WI38 (cell line): ENCODE results near the gene CABCOCO1.

Experiments used
- H3K4me3 ChIP-seq: 2 replicates; pipeline ENCODE4 v1.5.1; 2011; ENCODE audit warnings: low read depth, mild to moderate bottlenecking, control low read depth, low read length
- CTCF ChIP-seq: IDR thresholded peaks from 2 replicates; pipeline ENCODE4 v1.5.1; 2012; ENCODE audit warnings: low read depth, mild to moderate bottlenecking, control low read depth, low read length

CABCOCO1 gene

DNA sequence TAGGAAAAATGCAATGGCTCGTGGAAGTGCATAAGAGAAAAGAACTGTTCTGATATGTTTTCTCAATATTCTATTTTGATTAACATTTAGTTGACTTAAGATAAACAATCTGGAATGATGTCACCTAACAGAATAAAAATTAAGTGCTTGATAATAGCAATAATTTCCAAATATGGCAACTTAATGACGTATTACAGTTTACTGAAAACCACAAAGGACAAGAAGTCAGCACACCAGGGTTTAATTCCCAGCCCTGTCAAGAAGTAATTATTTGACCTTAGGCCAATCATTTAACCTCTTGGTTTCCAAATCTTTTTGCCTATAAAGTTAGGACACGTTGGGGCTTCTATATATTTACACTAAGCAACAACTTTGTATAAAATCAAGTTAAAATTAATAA lies 95.7 kb downstream of the CABCOCO1 start:
- no peak for TF ChIP-seq CTCF
- no peak overlapping the region for H3K4me3 ChIP-seq

DNA sequence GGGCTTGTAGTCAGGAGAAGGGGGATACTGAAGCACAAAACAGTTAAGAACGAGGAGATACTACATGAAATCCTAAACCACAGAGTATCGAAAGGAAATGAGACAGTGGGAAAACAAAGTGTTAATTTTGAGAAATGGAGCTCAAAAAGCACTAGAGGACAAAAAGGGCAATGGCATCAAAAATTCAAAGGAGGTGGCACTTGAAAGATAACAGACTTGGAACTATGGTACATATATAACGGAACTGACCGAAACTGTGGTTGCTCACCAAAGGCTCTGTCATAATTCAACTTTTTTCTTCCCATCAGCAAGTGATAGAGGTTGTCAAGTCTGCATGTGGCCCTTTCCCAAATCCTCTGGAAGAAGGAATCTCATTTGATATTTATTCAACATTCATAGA lies 97.0 kb downstream of the CABCOCO1 start:
- H3K4me3 ChIP-seq: no peak overlapping the region
- TF ChIP-seq CTCF: no peak

DNA sequence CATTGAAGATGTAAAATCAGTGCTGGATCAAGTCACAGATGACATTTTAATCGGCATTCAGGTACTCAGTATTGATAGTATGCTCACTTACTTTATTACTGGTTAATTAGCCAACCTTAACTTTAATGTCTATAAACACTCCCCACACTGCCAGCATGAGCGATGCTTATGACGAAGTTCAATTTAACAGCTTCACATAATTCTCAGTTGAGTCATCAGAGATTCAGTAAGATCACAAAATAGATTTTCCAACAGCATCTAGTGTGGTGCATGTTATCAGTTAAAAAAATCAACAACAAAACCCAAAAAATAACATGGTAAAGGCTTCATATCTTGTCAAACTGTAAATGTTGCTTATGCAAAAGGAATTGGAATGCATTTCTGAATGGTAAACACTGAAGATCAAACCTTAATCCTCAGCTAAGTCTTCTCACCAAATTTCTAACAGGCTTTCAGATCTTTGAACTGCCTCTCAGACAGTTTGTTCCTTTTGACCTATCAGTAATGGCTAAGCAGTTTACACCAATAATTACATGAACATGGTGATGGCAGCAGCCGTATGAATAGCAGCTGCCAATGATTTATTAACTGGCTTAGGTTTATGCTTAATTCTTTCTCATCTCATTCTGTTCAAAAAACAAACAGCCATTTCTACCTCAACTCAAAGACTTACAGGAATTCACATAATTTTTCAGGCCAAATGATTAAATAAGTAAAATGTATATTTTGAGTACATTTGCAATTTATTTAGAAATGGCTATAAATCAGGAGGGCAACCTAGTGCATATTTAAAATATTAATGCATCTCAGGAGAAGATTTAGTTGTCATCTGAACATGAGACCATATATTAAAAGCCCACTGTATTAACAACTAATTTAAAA lies 98.5 kb downstream of the CABCOCO1 start:
- no peak for TF ChIP-seq CTCF
- no peak overlapping the region for H3K4me3 ChIP-seq

DNA sequence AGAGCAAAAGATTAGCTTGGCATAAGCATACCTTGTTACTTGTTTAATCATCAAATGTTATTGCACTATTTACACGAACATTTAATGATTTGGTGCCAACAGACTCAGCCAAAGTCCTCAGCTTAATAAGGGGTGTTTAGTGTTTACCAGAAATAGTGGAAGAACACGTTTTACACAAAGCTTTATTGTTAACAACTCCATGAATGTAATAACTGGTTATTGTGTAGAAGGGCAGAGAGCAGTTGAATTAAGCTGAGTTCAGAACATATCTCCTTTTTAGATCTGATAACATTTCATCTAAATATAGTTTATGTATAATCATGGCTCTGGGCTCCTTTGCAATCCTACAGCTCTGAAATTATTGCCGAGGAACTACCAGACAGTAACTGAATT lies 99.1 kb downstream of the CABCOCO1 start:
- TF ChIP-seq CTCF: no peak

DNA sequence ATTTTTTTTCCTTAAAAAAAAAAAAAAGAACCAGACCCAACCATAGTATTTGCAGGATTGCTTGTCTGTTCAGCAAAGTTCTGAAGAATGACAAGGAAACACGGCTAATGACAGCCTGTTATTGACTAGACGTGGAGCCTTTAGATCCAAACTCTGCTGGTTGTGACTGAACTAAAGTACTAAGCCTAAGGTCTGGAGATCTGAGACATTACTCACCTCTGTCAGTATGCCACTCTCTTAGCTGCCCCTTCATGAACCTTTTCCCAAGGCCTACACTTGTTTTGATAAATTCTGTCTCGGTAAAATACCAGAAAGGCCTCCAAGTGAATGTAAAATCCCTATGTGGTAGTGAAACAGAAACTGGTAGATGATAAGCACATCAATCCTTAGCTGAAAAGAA lies 101.0 kb downstream of the CABCOCO1 start:
- TF ChIP-seq CTCF: no peak
- H3K4me3 ChIP-seq: no peak overlapping the region

More for the DNA sequence above, 99.1 kb downstream of the CABCOCO1 start:
- H3K4me3 ChIP-seq: no peak overlapping the region

GRCh38 chr10:61764486-61764885 lies 101.8 kb downstream of the CABCOCO1 start:
- H3K4me3 ChIP-seq: no peak overlapping the region
- TF ChIP-seq CTCF: no peak
